Islet of Langerhans (tissue), 1 donor: Measurements from ENCODE around the gene TAS1R2.
"Not testable (repeated sequence)": the region's sequence is repeated elsewhere in the genome, so short reads cannot be mapped to it uniquely, and the experiment has no call there.

Experiments used
- FAIRE-seq: peaks from one replicate; lab custom pipeline; 2011; peaks lifted over from hg19 to GRCh38; lab: Jason Lieb, UNC

The TAS1R2 gene

DNA sequence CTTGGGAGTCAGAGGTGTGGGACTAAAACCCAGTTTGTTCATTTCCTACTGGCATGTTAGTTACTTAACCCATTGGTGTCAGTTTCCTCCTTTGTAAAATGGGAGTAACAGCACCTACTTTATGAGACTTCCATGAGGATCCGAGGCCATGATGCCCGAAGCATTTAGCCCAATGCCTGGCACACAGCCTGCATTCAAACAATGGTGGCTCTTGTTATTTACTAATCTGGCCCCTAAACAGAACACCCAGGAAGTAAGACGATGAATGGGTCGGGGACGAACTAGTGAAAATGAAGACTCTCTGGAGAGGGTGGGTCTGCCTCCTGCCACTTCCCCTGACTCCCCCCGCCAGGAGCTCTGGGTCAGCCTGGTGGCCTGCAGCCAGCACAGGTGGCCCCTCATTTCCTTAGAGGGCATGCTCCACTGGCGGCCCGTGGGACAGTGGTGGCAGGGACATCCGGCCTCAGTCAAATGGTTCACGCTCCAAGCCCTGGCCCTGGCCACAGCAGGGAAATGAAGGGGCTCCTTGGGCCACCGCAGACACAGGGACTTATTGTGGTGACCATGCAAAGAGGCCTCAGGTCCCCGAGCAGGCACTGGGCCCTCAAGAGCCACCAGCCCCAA, 9.5 kb upstream of the TAS1R2 start:
- FAIRE-seq, result no peak

GRCh38 chr1:18868354-18868753, 8.9 kb upstream of the TAS1R2 start:
- no peak for FAIRE-seq

DNA sequence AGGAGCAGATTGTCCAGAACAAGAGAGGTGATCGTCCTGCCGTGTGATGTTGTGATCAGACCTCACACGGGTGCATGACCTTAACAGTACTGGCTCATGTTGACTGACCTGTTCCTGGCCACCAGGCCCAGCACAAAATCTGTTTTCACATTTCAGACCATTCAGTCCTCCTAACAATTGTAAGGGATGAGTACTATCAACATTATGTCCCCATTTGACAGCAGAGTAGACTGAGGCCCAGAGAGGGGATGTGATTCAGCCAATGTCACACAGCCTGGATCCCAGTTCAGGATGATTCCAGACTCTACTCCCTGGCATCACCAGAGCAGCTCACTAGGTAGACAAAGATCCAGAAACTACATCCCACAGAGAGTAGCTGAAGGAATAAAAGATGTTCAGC, 7.4 kb upstream of the TAS1R2 start:
- FAIRE-seq, result no peak

GRCh38 chr1:18866314-18866713, 6.9 kb upstream of the TAS1R2 start:
- no peak for FAIRE-seq

DNA sequence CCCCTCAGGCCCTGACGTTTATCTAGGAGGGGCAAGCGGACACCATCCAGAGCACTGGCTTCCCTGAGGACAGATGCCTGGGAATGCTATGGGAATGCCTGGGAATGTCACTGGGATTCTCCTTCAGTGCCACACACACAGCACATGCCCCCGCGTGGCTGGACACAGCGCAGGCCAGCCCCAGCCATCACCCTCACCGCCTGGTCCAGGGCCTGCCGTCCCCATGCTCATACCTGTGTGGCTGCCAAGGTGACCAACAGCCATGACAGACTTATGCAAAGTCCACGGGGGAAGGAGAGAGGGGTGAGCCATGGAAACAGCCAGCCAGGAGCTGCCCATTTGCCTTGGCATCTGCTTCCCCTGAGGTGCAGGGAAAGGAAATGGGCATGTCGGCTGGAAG, 5.7 kb upstream of the TAS1R2 start:
- FAIRE-seq, result no peak

- no peak for FAIRE-seq
Observed at GRCh38 chr1:18861590-18861989, 2.1 kb upstream of the TAS1R2 start.

DNA sequence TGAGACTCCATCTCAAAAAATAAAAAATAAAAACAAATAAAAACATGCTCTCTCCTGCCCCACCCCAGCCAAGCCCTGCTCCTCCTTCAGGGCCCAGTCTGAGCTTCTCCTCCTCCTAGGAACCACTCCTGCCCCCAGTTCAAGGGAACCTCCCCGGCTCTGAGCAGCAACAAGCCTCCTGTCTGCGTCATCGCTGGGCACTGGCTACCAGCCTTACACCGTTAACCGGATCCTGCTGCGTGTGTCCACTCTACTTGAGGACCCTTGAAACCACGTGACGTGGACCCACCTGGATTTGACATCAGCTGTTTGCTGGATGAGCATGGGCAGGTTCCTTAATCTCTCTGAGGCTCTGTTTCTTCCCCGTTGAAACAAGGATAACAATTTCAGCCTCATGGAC, 1.6 kb upstream of the TAS1R2 start:
- no peak for FAIRE-seq

DNA sequence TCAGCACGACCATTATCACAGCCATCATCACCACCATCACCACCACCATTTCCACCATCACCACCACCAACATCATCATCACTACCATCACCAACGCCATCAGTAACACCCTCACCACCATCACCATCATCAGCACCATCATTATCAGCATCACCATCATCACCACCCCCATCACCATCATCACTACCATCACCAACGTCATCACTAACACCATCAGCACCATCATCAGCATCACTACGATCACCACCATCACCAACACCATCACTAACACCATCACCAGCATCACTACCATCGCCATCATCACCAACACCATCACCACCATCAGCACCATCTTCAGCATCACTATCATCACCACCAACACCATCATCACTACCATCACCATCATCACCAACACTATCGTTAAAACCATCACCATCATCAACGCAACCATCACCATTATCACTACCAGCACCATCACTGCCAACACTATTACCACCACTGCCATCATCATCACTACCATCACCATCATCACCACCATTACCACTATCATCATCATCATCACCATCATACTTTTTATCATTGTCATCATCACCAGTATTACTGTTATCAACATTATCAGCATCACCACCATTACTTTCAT, 1.3 kb downstream of the TAS1R2 start:
- no peak for FAIRE-seq

- no peak for FAIRE-seq
Observed at GRCh38 chr1:18856435-18856834, 3.0 kb downstream of the TAS1R2 start.

- FAIRE-seq, result no peak
Observed at GRCh38 chr1:18855573-18855972, 3.9 kb downstream of the TAS1R2 start.

DNA sequence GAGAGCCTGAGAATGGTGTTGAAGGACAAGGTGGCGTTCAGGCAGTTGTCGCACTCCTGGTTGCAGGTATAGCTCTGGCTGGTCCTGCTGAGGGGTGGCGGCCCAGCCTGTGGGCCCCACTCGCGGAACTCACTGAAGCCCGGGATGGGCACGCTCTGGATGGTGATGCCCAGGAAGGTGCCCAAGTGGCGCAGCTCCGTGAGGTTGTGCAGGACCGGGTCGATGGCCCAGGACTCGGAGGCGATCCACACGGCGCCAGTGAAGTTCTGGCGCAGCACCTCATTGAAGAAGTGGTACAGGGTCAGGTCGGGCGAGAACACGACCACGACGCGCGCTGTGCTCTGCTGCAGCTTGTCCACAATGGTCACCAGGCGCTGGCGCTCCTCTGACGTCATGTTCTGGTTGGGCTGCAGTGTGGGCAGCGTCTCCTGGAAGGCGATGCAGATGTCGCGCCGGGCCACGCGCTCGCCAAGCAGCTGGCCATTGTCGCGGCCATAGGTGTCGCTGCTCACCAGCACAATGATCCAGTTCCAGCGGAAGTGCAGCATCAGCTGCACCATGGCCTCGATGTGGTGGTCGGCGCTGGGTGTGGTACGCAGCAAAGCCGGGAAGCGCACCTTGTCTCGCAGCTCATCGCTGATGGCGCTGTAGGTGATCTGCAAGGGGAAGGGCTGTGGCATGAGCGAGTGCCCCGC, 5.0 kb downstream of the TAS1R2 start:
- FAIRE-seq, result no peak

DNA sequence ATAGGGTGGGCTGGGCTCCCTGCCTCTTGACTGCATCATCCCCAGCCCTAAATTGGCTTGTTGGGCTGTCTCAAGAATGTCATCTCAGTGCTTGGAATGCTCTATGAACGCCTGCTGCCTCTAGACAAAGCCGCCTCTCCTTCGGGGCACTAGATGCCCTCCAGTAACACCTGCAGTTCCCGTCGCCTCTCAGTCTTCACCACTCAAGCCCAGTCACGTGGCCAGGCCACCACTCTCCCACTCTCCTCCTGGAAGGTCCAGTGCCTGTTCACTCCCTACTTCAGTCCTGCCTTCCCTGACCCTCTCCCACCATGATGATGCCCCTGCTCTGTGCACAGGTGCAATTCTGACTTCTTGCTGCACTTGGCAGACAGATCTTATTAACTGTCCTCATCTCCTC, 7.0 kb downstream of the TAS1R2 start:
- FAIRE-seq, result no peak

DNA sequence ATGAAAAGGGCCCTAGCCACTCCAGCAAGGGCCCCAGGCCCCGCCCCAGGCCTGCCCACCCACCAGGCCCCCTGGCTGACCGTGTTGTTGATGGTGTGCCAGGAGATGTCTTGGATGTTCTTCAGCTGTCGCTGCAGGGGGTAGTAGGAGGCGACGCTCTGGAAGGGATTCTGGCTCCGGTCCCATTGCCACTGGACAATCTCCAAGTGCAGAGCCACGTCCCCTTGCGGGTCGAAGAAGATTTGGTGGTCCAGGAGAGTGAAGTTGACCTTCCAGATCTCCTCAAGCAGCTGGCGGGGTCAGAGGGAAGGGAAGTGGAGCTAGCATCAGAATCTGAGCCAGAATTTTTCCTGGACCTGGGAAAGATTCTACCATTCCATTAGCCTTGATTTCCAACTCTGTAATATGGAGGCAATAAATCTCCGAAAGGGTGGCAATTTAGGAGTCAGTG, 10.2 kb downstream of the TAS1R2 start:
- no peak for FAIRE-seq

DNA sequence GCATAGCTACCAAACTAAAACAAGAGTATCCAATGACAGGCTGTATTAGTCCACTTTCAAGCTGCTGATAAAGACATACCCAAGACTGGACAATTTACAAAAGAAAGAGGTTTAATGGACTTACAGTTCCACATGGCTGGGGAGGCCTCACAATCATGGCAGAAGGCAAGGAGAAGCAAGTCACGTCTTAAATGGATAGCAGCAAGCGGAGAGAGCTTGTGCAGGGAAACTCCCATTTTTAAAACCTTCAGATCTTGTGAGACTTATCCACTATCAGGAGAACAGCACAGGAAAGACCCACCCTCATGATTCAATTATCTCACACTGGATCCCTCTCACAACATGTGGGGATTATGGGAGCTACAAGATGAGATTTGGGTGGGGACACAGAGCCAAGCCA, 11.7 kb downstream of the TAS1R2 start:
- FAIRE-seq, result not testable (repeated sequence)

DNA sequence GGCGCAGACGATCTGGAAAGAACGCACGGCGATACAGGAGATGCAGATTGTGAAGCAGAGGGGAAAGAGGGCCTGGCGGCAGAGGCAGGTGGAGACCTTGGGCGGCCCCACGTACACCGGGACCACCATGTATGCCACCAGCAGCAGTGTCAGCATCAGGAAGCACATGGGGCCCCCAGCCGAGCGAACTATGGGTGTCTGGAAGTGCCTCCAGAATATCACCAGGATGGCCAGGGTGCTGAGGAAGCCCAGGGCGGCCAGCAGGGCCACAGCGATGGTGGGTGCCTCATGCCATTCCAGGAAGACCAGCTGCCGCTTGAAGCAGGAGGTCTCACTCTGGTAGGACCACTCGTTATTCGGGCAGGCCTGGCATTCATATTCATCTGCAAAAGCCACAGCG, 19.3 kb downstream of the TAS1R2 start:
- no peak for FAIRE-seq

DNA sequence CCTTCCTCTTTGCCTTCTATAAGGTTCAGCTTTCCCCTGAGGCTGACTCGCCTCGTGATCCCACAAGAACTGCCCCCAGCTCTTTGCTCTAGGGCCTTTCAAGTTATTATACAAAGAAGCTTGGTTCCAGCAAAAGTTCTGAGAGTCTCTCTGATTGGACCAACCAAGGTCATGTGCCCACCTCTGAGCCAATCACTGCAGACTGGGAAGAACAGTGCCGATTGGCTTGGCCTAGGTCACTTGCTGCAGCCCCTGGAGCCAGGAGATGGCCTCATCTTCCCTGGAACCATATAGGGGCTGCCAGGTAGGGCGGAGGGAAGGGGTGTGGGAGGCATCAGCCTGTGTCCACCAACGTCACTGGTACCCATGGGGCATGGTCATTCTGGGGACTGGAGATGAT, 22.8 kb downstream of the TAS1R2 start:
- no peak for FAIRE-seq

GRCh38 chr1:18832319-18832718, 27.1 kb downstream of the TAS1R2 start:
- FAIRE-seq, result not testable (repeated sequence)

DNA sequence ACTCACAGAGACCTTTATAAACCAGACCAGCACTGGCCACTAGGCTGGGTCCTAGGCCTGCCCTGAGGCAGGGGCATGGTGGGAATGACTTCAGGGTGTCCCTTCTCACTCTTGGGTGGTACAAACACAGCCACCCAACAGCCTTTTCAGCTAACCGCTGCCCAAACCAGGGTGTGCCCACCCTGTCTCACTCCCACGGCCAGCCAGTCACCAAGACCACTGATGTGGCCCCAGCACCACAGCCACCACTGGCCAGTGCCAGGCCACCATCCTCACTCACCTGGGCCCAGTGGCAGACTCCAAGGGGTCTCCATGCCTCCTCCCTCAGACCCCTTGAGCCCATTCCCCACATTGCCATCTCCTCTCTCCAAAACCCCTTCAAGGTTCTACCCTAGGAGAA, 27.8 kb downstream of the TAS1R2 start:
- no peak for FAIRE-seq

DNA sequence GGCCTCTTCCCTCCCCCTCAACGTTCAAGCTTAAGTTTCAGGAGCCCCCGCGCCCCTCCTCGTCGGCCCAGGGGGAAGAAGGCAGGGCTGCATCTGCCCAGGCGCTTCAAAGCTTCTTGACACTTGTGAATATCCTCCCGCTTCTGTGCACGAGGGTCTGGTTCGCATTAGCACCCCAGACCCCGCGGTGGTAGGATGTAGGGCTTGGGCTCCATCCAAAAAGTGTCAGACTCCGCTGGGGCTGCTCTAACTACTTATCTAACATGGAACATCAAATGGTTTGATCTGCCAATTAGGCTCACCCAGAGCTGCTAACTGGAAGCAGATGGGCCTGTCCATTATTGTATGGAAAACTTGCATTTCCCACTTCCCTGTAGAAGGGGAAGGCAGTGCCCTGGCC, 28.9 kb downstream of the TAS1R2 start:
- FAIRE-seq, result no peak

GRCh38 chr1:18829671-18830070, 29.8 kb downstream of the TAS1R2 start:
- FAIRE-seq, result no peak

DNA sequence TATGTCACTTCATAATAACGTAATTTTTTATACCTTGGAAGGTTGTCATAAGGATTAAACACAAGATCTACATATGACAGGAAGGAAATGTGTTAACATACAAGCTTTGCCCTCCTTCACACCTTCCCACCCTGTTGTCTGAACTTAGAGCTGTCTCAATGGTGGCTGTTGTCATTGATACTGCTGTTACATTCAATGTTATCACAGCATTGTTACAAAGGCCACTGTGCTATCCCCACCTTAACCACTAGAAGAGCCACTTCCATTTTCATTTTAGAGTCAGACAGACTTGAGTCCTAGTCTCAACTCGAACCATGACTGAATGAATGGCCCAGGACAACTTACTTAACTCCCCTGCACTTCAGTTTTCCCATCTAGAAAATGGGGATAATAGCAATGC, 31.2 kb downstream of the TAS1R2 start:
- FAIRE-seq, result no peak

DNA sequence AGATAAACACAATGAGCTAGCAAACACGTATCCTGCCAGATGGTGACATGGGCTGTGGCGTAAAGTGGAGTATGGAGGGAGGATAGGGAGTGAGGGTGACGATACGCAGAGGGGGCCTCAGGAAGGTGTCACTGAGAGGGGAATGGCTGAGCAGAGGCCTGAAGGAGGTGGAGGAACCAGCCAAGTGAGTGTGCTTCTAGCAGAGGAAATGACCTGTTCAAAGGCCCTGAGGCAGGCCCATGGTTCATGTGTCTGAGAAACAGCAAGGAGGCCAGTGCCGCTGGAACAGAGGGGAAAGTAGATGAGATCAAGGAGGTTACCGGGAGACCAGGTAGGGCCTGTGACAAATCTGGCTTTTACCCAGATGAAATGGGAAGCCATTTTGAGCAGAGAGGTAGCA, 36.0 kb downstream of the TAS1R2 start:
- FAIRE-seq, result no peak

- FAIRE-seq, result no peak
Observed at GRCh38 chr1:18820791-18821641, 38.4 kb downstream of the TAS1R2 start.
